ENCODE measurements around the gene PRAC2. TPM values are rescaled to one million over a fixed set of nuclear protein-coding genes. Genes with fewer than 3 reads are reported as not detected.

The PRAC2 gene
- total RNA-seq, 1 donor from 2014 or later, result not detected

- Histone ChIP-seq H3K79me2 (ENCODE audit: insufficient read depth, low read length) (no peaks in the 10 kb centered on the region), H4K20me1 (ENCODE audit: insufficient read depth, low read length) (no peaks in the 10 kb centered on the region), H3K4me3 (ENCODE audit: insufficient read depth, low read depth, low read length) (no peak within 1 kb of the TSS), H2AFZ (ENCODE audit: low read depth, low read length) (no peak within 1 kb of the TSS), H3K9ac (ENCODE audit: low read length) (no peak within 1 kb of the TSS), H3K4me2 (ENCODE audit: low read length) (peak within 1 kb of the TSS; percentile 46), H3K4me1 (ENCODE audit: insufficient read depth, low read length) (no peaks in the 10 kb centered on the region), H3K9me3 (ENCODE audit: insufficient read depth, low read depth, low read length) (peaks cover 10% of the 10 kb centered on the region), H3K27me3 (ENCODE audit: insufficient read depth, low read length) (peaks cover 98% of the 10 kb centered on the region), H3K27ac (ENCODE audit: low read depth, low read length) (no peak within 1 kb of the TSS), H3K36me3 (ENCODE audit: insufficient read depth, low read length) (no peaks in the 10 kb centered on the region)
- TF ChIP-seq EZH2 (IDR thresholded peaks at IDR 0.05; ENCODE audit: insufficient read depth, low read length) (peak; percentile 86), CTCF (IDR thresholded peaks at IDR 0.05; ENCODE audit: insufficient read depth, low read depth, low read length) (no peak)
- Mint-ChIP-seq H3K4me3 (ENCODE audit: unreplicated experiment) (peak within 1 kb of the TSS; percentile 2), H3K27ac (ENCODE audit: unreplicated experiment) (no peak within 1 kb of the TSS), H3K4me1 (ENCODE audit: low read depth, unreplicated experiment) (peaks cover 2% of the 10 kb centered on the region), H3K27me3 (ENCODE audit: low read depth, unreplicated experiment) (peaks cover 94% of the 10 kb centered on the region), H3K9me3 (ENCODE audit: unreplicated experiment) (peaks cover 15% of the 10 kb centered on the region), H3K36me3 (ENCODE audit: low read depth, unreplicated experiment) (peaks cover 2% of the 10 kb centered on the region)
- DNase-seq (ENCODE audit: low read depth), result no peak
- FAIRE-seq, result no peak
Measured at GRCh38 chr17:48728232-48729231, 5.5 kb downstream of the PRAC2 start, which contains the start of gene HOXB13. HOXB13 (minus strand) TSS chr17:48728750; CDS start chr17:48728593, 157 bp downstream.

- H3K4me1 Mint-ChIP-seq (ENCODE audit: low read depth, unreplicated experiment), result peaks cover 2% of the 10 kb centered on the region
- no peak overlapping the region for H3K27ac Mint-ChIP-seq (ENCODE audit: unreplicated experiment)
- no peaks in the 10 kb centered on the region for H4K20me1 ChIP-seq (ENCODE audit: insufficient read depth, low read length)
- no peak for TF ChIP-seq CTCF (IDR thresholded peaks at IDR 0.05; ENCODE audit: insufficient read depth, low read depth, low read length)
- no peak overlapping the region for H2AFZ ChIP-seq (ENCODE audit: low read depth, low read length)
- peaks cover 2% of the 10 kb centered on the region for H3K36me3 Mint-ChIP-seq (ENCODE audit: low read depth, unreplicated experiment)
- FAIRE-seq, result no peak
- no peak overlapping the region for H3K4me2 ChIP-seq (ENCODE audit: low read length)
- no peaks in the 10 kb centered on the region for H3K79me2 ChIP-seq (ENCODE audit: insufficient read depth, low read length)
- H3K9ac ChIP-seq (ENCODE audit: low read length), result no peak overlapping the region
- DNase-seq (ENCODE audit: low read depth), result no peak
- H3K27me3 Mint-ChIP-seq (ENCODE audit: low read depth, unreplicated experiment), result peaks cover 94% of the 10 kb centered on the region
- peaks cover 98% of the 10 kb centered on the region for H3K27me3 ChIP-seq (ENCODE audit: insufficient read depth, low read length)
- H3K9me3 Mint-ChIP-seq (ENCODE audit: unreplicated experiment), result peaks cover 21% of the 10 kb centered on the region
- H3K4me3 ChIP-seq (ENCODE audit: insufficient read depth, low read depth, low read length), result no peak overlapping the region
- no peaks in the 10 kb centered on the region for H3K36me3 ChIP-seq (ENCODE audit: insufficient read depth, low read length)
- H3K27ac ChIP-seq (ENCODE audit: low read depth, low read length), result no peak overlapping the region
- no peaks in the 10 kb centered on the region for H3K4me1 ChIP-seq (ENCODE audit: insufficient read depth, low read length)
- no peak overlapping the region for H3K4me3 Mint-ChIP-seq (ENCODE audit: unreplicated experiment)
- peaks cover 10% of the 10 kb centered on the region for H3K9me3 ChIP-seq (ENCODE audit: insufficient read depth, low read depth, low read length)
Measured at GRCh38 chr17:48729335-48730239, 6.6 kb downstream of the PRAC2 start.

Measured in astrocyte (in vitro differentiated cells and primary cell).